ENCODE data around the gene MSLN.

The MSLN gene

DNA sequence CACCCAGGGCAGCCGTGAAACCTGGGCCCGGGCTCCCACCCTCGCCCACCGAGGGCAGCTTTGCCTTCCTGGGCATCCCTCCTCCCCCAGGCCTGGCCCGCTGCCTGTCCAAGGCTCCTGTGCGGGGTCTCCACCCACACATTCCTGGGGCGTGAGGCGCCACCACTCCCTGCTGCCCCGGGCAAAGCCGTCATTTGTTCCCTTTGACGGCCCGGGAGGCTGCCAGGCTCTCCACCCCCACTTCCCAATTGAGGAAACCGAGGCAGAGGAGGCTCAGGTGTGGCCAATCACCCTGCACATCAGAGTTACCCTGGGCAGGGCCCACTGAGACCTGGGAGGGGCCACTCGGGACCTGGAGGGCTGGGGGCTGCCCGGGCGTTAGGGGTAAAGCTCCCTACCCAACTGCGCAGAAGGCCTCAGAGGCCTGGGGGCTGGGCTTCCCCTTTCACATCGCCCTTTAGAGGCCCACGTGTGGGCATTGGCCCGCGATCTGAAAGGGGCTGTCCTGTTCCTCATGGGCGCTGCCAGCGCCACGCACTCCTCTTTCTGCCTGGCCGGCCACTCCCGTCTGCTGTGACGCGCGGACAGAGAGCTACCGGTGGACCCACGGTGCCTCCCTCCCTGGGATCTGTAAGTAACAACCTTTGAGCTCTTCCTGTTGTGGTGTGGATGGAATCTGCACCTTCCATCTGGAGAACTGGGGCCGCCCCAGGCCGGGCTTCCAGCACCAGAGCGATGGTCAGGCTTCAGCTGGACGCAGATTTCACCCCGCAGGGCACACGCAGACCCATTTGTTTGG lies at the start of gene MSLN:
Gene MSLN, plus strand, starts transcription at position 190 of the 799 bp plus-strand sequence. CDS start 1,947 bp downstream, outside the sequence.
- no peak for DNase-seq

GRCh38 chr16:711084-711483 lies 49.5 kb upstream of the MSLN start:
- no peak for DNase-seq

DNA sequence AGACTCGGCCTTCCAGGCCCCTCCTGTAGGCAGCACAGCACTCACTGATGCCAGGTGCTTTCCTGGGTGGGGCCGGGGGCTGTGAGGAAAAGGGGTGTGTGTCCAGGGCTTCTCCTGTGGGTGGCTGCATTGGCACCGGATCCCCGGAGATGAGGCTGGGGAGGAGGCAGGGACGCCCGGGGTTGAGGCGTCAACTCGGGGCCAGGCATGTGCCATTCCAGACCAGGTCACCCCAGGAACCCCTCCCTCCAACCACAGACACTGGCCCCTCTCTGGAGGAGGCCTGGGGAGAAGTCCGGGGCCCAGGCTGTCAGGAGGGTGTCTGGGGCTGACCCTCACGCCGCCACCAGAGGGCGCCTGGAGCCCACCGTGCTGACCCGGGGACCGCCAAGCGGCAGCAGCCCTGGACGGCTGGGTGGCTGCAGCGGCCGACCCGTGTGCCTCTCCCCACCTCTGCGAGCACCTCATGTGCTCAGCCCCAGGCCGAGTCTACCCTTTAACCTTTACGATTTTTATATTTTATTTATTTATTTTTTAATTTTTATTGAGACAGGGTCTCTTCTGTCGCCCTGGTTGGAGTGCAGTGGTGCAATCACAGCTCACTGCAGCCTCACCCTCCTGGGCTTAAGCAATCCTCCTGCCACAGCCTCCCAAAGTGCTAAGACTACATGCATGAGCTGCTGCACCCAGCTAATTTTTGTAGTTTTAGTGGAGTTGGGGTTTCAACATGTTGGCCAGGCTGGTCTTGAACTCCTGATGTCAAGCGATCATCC lies 48.8 kb upstream of the MSLN start:
- DNase-seq, result peak; percentile 85

- peak; percentile 75 for DNase-seq
Measured at GRCh38 chr16:712740-713250, 47.7 kb upstream of the MSLN start.

DNA sequence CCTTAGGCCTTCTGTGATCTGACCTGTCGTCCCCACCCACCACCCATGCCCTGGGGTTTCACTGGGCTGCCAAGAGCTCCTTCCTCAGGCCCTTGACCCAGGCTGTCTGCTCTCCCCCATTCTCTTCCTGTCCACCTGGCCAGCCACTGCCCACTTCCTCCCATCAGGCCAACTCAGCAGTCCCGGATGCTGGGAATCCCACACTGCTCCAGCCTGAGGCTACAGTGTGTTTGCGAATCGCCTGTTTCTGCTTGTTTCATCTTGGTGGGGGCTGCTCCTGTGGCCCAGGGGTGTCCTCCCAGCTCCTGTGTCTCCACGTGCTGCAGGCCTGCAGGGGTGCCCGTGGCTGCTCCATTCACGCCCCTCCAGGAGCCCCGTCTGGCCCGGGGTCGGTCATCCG lies 46.5 kb upstream of the MSLN start:
- no peak for DNase-seq

DNA sequence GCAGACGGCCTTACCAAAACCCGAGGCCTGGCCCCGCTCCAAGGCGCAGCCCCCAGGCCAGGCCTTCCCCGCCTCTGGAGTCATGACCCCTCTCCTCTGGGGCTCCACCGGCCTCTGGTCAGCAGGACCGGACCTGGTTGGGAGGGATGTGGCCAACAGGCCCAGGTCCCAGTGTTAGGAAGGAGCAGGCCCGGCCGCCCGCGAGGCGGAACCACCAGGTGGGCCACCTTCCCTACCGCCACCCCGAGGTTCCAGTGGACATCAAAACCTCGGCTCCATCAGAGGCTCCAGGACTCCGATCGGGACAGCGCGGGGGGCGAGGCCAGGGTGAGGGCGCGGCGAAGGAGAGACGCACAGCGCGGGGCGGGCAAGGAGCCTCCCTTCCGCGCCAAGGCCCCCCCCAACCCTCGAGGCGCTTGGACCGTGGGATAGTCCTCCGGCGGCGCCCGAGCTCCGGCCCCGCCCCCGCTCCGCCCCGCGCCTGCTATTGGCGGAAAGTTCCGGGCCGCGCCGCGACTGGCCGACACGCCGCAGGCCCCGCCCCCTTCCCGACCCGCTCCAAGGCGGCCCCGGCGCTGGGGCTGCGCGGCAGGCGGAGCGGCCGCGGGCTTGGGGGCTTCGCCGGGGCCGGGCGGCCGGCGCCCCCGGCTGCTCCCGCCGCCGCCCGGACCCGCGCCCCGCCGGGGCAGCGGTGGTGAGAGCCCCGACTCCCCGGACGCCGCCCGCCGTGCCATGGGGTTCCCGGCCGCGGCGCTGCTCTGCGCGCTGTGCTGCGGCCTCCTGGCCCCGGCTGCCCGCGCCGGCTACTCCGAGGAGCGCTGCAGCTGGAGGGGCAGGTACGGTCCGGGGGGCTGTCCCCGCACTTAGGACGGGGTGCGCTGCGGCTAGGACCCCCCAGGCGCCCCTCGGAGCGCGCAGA lies 45.7 kb upstream of the MSLN start, which contains the start of gene METRN:
Gene METRN, plus strand, starts transcription at position 561 of the 919 bp plus-strand sequence. Its CDS starts 172 bp downstream, at position 733.
- DNase-seq, result peak; percentile 96

DNA sequence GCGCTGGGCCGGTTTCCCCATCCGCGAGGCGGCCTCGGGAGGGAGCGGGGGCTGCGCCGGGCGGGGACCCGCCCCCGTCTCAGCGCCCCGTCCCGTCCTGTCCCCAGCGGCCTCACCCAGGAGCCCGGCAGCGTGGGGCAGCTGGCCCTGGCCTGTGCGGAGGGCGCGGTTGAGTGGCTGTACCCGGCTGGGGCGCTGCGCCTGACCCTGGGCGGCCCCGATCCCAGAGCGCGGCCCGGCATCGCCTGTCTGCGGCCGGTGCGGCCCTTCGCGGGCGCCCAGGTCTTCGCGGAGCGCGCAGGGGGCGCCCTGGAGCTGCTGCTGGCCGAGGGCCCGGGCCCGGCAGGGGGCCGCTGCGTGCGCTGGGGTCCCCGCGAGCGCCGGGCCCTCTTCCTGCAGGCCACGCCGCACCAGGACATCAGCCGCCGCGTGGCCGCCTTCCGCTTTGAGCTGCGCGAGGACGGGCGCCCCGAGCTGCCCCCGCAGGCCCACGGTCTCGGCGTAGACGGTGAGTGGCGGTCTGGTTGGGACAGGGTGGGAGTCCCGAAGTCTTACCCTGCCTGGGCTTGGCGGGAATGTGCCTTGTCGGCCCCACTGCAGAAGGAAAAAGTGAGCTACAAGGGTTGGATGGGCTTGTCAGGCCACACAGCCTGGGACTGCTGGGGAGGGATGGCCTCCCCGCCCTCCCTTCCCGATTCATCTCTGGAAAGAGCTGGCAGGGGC lies 44.9 kb upstream of the MSLN start:
- DNase-seq, result peak; percentile 69

DNA sequence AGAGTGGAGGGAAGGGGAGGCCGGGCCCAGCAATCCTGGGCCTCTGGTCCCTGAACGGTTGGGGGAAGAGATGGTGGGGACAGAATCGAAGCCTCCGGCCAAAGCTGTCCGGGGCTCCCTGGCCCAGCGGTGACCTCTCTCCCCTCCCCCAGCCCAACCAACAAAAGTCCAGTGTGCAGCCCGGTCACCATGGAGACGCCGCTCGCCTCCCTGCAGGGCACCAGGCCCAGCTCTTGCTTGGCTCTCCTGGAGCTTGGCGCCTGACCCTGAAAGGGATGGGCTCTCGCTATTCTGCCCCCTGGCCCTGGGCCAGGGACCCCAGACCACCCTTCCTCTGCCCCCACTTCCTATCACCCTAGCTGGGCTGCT lies 44.4 kb upstream of the MSLN start:
- DNase-seq, result no peak

- DNase-seq, result no peak
Measured at GRCh38 chr16:716768-717325, 43.7 kb upstream of the MSLN start.

- DNase-seq, result no peak
Measured at GRCh38 chr16:717450-718245, 42.9 kb upstream of the MSLN start.

DNA sequence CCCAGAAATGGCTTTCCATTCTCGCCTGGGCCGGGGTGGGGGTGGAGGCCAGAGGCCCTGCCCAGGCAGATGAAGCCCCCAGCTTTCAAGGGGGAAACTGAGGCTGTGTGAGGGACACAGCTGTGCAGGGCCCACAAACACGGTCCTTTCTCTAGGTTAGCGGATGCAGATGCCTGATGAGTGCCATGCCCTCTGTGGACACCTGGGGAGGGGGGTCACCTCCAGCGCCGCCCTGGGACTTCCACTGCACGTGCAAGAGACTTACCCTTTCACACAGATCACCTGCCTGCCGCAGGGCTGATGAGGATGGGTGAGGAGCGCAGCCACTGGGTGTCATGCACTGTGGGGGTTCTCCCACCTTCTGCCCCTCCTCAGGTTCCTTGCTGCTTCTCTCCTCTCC lies 42.1 kb upstream of the MSLN start:
- no peak for DNase-seq

DNA sequence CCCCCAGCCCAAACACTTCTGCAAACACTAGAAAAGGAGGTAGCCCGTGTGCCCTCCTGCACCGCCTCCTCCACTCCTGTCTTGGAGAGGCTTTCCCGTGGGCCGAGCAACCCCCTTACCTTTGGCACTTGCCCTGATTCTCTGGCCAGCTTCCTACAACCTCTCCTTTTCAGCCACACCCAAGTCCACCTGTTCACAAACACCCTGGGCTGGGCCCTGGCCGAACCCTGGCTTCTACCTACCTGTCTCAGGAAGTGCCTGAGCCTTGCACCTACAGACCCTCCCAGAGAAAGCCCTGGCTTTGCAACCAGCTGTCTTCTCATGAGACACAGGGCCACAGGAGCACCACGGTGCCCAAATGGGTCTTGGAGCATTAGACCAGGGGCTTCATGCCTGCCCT lies 41.6 kb upstream of the MSLN start:
- DNase-seq, result no peak

GRCh38 chr16:719815-720446 lies 40.6 kb upstream of the MSLN start:
- peak; percentile 60 for DNase-seq

- peak; percentile 89 for DNase-seq
Measured at GRCh38 chr16:720447-720989, 40.0 kb upstream of the MSLN start.

DNA sequence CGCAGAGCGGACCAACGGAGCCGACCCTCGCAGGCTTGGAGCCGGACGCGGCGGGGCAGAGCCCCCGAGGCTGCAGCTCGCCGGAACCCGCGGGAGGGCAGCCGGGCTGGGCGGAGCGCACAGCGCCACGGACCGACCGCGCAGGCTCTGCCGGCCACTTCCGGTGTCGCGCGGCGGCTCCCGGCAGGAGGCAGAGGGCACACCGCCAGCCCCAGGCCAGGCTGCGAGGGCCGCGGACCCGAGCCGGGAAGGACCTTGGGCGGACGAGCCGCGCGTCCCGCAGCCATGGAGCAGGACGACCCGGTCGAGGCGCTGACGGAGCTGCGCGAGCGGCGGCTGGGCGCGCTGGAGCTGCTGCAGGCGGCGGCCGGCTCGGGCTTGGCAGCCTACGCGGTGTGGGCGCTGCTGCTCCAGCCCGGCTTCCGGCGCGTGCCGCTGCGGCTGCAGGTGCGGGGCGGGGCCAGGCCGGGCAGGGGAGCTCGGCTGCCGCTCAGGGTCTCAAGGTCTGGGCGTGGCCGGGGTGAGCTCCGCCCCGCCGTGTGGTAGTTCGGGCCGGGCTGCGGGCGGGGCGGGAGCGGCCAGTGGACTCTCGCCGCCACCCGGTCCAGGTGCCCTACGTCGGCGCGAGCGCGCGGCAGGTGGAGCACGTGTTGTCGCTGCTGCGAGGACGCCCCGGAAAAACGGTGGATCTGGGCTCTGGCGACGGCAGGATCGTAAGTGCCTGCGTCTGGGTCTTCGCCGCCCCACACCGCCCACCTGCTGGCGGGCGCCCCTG lies 39.4 kb upstream of the MSLN start, which contains the start of gene ANTKMT:
Gene ANTKMT, plus strand, starts transcription at position 157 of the 775 bp plus-strand sequence. Its CDS starts 129 bp downstream, at position 286.
- peak; percentile 99 for DNase-seq

DNA sequence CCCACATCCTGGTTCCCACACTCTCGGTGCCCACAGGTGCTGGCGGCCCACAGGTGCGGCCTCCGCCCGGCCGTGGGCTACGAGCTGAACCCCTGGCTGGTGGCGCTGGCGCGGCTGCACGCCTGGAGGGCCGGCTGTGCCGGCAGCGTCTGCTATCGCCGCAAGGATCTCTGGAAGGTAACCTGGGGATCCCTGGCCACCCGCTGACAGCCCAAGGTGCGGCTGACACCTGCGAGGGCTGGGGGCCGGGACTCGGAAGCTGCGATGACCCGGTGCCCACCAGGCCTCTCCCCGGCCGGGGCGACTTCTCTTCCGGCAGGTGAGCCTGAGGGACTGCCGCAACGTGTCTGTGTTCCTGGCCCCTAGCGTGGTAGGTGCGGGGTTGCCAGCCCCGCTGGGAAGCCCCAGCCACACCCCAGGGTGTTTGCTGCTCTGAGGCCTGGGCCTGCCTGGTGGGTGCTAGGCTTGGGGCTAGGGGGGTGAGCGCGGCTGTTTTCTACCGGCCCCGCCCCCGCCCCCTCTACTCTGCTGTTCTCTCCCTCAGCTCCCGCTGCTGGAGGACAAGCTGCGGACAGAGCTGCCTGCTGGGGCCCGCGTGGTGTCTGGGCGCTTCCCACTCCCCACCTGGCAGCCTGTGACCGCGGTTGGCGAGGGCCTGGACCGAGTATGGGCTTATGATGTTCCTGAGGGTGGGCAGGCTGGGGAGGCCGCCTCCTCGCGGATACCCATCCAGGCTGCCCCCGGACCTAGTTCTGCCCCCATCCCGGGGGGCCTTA lies 38.6 kb upstream of the MSLN start:
- DNase-seq, result no peak

DNA sequence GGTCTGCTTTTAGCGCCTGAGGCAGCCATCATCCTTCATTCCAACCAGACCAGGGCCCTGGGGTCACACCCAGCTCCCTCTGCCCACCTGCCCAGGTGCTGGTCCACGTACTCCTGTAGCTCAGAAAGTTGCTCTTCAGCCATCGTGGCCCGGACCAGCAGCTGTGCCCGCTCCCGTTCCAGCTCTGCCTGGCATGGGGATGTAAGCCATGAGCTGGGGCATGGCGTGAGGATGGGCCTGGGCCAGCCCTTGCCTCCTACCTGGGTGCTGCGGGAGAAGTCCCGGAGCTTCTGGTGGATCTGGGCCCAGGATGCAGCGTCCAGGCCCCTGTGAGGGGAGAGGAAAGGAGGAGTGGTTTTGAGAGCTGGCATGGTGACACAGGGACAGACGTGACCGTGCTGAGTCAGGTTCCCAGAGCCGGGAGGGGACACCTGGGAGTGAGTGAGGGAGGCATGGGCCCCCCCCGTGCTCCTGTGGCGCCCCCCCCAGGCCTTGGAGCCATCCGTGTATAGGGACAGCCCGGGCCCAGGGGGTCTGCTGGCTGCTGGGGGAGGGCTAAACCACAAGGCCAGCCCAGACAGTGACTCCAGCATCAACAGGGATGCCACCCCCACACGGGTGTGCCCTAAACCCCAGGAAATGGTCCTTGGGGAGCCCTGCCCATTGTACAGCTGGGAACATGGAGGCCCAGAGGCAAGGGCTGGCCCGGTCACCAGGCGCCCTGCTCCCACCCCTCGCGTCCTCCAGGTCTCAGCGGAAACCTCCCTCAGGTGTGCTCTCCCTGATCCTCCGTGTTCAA lies 37.5 kb upstream of the MSLN start:
- no peak for DNase-seq
